GM18861 (cell line): ENCODE measurements around the gene ST7.

ENCODE experiments used
- ATAC-seq: cut with Tn5 transposase; IDR thresholded peaks from one replicate; pipeline ENCODE4 v1.9.1; 2021; ENCODE audit not compliant: unreplicated experiment

Gene ST7

DNA sequence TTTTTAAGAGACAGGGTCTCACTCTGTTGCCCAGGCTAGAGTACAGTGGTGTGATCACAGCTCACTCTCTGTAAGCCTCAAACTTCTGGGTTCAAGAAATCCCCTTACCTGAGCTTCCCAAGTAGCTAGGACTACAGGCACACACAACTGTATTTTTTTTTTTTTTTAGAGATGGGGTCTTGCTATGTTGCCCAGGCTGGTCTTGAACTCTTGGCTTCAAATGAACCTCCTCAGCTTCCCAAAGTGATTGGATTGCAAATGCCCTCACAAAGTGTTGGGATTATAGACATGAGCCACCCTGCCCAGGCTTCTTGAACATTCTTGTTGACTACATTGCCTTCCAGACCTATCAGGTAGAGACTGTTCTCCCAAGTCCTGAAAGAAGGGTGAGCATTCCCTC lies 296.9 kb downstream of the ST7 start:
- ATAC-seq, result no peak

GRCh38 chr7:117250801-117251200 lies 297.5 kb downstream of the ST7 start:
- ATAC-seq, result no peak

DNA sequence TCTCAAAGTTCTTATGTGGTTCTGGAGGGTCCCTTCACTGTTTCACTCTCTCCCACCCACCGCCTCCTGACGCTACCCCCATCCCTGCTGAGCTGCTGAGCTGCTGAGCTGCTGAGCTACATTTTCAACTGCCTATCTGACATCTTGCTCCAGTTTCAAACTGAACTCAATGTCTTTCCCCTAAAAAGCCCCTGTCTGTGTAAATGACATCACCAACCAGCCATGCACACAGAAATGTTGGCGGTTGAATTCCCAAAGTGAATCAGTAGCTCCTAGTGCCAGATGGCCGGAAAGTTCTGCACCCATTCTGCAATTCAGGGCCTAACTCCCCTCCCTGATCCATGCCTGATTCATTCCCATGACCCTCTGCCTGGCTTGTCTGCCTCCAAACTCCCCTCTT lies 298.4 kb downstream of the ST7 start:
- ATAC-seq, result no peak

- ATAC-seq, result no peak
Measured at GRCh38 chr7:117259615-117260014, 306.3 kb downstream of the ST7 start.

DNA sequence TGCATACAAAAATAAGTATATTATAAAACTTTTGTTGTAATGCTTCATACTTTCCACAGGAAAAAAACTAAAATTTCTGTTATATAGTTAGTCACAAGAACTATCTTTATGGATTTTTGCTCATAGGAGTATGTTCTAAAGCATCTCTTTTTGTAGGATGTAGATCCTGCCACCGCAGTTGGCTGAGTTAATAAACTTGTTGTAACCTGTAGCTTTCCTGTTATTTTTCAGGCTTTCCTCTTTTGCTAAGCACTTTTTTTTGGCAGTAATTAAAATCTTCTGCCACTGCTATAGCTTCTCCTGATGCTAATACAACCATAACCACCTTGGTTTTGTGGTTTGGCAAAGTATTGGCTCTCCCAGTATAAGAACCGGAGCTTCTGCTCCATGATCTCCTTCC lies 309.2 kb downstream of the ST7 start:
- ATAC-seq, result no peak

GRCh38 chr7:117264716-117265115 lies 311.4 kb downstream of the ST7 start:
- ATAC-seq, result no peak

GRCh38 chr7:117269417-117269816 lies 316.1 kb downstream of the ST7 start:
- no peak for ATAC-seq

DNA sequence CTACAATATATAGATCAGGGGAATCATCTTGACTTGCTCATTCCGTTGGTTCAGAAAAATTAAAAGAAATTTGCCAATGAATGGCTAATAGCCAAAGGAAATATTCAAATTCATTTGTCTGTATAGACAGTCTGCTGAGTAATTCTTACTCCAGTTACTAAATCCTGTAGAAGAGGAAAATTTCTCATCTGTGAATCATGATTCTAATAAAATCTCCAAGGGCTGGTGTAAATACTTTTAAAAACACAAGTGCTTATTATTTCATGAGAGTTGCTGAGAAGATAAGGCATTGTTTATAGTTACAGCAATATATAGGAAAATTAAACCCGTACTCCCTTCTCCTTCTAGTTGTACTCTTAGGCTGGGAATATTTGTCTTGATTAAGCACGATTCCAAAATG lies 316.6 kb downstream of the ST7 start:
- no peak for ATAC-seq

- no peak for ATAC-seq
Measured at GRCh38 chr7:117270371-117270770, 317.1 kb downstream of the ST7 start.

- ATAC-seq, result no peak
Measured at GRCh38 chr7:117271566-117271965, 318.3 kb downstream of the ST7 start.

GRCh38 chr7:117272017-117272759 lies 318.9 kb downstream of the ST7 start:
- ATAC-seq, result no peak

- ATAC-seq, result no peak
Measured at GRCh38 chr7:117273325-117273724, 320.0 kb downstream of the ST7 start.

DNA sequence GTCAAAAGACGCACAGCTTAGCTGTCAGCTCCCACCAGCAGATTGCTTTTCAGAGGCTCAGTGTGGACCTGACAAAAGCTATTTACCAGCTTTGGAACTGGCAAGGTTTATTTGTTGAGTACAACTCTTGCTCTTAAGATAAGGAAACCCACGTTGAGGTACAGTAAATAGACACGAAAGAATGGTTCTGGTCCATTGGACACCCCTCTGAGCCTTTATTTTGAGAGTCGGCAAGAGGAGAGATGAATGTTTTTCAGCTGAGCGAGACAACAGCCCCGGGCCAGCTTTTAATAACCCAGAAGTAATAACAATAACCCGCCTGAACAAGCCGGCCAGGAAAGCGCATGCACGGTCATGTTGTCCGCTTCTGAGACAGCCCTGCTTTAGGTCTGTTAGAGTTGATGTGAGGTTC lies 320.5 kb downstream of the ST7 start:
- ATAC-seq, result no peak

GRCh38 chr7:117274951-117275350 lies 321.6 kb downstream of the ST7 start:
- no peak for ATAC-seq

DNA sequence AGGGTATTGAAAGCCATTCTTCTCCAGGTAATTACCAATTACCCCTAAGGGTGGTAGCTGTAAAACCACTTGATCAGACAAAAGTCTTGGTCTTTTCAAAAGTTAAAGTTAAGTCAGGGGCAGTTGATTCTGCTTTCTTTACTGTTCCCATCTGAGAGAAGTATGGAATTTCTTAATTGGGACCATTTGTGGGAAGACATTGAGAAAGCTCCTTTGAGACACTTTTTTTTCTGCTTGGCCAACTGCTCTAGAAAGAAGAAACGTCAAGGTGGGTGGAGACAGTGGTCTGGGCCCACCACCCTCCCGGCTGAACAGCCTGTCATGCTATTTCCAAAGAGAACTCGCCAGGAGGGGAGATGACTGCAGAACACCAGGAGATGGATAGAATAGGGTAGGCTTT lies 324.3 kb downstream of the ST7 start:
- ATAC-seq, result no peak

DNA sequence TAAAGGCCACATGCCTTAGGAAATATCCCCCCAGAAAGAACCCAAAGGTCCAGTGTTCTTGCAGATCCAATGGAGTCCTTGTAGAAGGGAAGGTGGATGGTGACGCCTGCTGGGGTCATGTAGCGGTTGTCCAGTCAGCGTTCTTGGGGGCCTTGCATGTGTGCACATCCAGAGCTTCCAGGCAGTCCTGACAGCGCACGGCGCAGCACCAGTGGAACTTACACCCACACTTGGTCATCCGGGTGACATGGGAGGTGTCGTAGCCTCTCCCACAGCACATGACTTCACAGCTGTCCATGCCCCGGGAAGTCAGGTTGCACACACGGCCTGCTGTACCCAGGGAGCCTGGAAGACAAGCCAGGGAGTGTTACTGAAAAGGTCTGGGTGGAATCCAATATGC lies 324.7 kb downstream of the ST7 start:
- no peak for ATAC-seq

- ATAC-seq, result no peak
Measured at GRCh38 chr7:117279203-117279602, 325.9 kb downstream of the ST7 start.
